GM12874 (cell line): ENCODE results near the gene EFHB.

Experiments used
- CTCF ChIP-seq: IDR thresholded peaks from 2 replicates; pipeline ENCODE4 v1.5.1; 2011; ENCODE audit warnings: low read depth, mild to moderate bottlenecking, control low read depth, low read length, moderate library complexity; ENCODE audit not compliant: insufficient read depth

Gene EFHB

GRCh38 chr3:19945534-19945933 is 11.5 kb upstream of the EFHB start:
- no peak for TF ChIP-seq CTCF

DNA sequence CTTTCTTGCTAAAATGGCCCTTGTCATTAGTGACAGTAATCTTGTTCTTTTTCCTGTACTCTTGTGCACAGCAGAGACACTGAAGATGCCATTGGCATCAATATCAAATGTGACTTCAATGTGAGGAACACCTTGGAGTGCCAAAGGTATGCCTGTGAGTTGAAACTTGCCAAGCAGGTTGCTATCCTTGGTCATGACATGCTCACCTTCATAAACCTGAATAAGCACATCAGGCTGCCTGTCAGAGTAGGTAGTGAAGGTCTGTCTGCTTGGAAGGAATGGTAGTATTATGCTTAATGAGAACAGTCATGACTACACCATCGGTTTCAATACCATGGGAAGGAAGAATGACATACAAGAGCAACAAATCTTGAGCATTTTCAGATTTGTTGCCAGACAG is 6.6 kb upstream of the EFHB start:
- TF ChIP-seq CTCF: no peak

DNA sequence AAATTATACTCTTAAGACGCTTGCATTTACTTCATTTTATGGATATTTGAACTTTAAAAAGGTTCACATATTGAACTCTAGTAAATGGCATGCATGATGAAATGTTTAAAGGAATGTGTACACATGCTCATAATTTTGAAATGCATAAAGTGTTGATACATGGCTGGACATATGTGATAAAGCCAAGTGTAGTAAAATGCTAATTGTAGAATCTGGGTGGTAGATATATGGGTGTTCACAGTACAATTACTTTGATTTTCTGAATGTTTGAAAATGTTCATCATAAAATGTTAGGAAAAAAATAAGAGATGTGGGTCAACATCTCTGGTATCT is 4.2 kb upstream of the EFHB start:
- TF ChIP-seq CTCF: no peak

DNA sequence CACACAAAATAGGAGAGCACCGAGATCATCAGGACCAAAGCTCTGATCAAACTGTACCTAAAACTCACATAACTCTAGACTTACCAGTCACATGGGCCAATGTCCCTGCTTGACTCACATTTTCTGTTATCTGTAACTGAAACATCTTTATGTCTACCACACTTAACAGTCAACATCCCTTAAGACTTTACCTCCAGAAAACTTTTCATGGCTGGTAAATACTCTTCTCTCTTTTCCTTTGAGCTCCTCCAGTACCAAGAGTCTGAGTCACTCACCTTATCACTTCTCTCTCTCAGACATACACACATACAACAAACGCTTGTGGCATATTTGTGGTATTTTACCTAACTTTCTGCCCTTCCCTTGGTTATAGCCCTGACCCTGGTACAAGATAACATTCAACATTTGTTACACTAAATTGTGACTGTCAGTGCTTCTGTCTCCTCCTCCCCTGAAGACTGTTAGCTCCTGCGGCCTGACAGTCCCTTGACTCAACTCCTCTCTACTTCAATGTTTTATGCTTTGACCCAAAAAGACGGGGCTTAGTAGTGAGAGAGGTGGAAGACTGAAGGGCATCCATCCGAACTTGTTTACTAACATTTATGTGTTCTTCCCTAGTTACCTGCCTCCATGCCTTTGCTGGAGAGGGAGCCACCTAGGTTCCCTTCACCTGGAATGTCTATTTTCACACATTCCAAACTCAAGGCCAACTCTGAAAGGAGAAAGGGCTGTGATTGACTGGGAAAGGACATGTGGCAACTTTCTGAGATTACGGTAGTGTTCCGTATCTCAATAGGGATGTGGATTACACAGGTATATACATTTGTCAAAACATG is 3.7 kb upstream of the EFHB start:
- no peak for TF ChIP-seq CTCF

GRCh38 chr3:19932422-19932821 is 1.6 kb downstream of the EFHB start:
- TF ChIP-seq CTCF: no peak

GRCh38 chr3:19931767-19932188 is 2.2 kb downstream of the EFHB start:
- no peak for TF ChIP-seq CTCF

DNA sequence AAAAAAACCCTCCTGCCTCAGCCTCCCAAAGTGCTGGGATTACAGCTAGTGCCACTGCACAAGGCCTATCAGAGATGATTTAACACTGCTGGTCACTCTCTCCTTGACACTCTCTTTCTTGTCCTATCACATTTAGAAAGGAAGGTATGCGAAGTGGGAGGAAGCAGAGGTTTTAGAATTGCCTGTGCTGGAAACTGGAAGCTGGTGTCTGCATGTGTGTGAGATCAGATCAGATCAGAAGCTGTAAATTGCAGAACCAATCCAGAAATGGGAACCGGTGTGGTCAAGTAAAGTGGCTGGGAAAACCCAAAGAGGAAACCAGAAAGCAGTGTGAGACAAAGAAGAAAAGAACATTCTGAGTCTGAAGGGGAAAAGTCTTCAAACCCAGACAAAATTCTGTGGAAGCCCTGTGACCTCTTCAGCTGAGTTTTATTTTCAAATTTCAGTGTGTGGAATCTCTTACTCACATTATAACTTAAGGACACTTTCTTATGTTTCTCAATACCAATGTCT is 2.8 kb downstream of the EFHB start:
- TF ChIP-seq CTCF: no peak
